GM12891 (cell line): Measurements from ENCODE around the gene C5orf52.

Experiments
- PAX5 ChIP-seq: IDR thresholded peaks from 2 replicates; pipeline ENCODE4 v1.6.1; 2011; ENCODE audit warnings: low read length, moderate library complexity, mild to moderate bottlenecking; ENCODE audit not compliant: insufficient read depth, severe bottlenecking
- POLR2A ChIP-seq: IDR thresholded peaks from 2 replicates; pipeline ENCODE4 v1.6.1; 2011; ENCODE audit warnings: low read depth, low read length, control low read depth
- POLR2AphosphoS5 ChIP-seq: IDR thresholded peaks from 2 replicates; pipeline ENCODE4 v1.6.1; 2011; ENCODE audit warnings: low read depth, low read length, control low read depth
- POU2F2 ChIP-seq: IDR thresholded peaks from 2 replicates; pipeline ENCODE4 v1.6.1; 2011; ENCODE audit warnings: low read depth, mild to moderate bottlenecking, control low read depth, low read length, moderate library complexity
- SPI1 ChIP-seq: IDR thresholded peaks from 2 replicates; pipeline ENCODE4 v1.6.1; 2011; ENCODE audit warnings: low read depth, low read length, control low read depth
- TAF1 ChIP-seq: IDR thresholded peaks from 2 replicates; pipeline ENCODE4 v1.6.1; 2011; ENCODE audit warnings: low read depth, low read length, control low read depth

DNA sequence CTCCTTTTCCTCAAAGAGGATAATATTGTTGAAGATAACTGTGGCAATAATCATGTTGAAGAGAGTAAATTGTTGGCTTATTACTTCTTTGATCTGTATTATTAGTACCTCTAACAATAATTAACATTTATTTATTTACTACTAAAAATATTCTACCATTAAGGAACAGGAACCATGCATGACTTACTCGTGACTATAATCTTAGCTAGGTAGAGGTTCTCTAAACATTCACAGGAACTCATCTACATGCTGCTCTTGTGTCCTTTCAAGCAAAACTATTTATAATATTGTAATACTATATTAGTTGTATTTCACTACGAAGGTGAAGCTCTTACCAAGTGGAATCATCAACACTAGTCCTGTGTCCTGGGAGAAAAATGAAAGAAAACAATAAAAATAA is 22.2 kb upstream of the C5orf52 start:
- no peak for TF ChIP-seq POLR2A
- no peak for TF ChIP-seq TAF1
- TF ChIP-seq POLR2AphosphoS5 = no peak
- no peak for TF ChIP-seq PAX5
- no peak for TF ChIP-seq SPI1
- no peak for TF ChIP-seq POU2F2
